GM18505 (cell line): ENCODE measurements around the gene ATF5.
A peak's percentile ranks its signal among the peaks of the same experiment; 100 is the strongest.

ENCODE experiments used
- ATAC-seq: cut with Tn5 transposase; IDR thresholded peaks from one replicate; pipeline ENCODE4 v1.9.1; 2021; ENCODE audit not compliant: unreplicated experiment
- POLR2A ChIP-seq: IDR thresholded peaks from 4 replicates; pipeline ENCODE4 v1.6.1; 2011; ENCODE audit warnings: borderline replicate concordance; ENCODE audit not compliant: insufficient read depth, insufficient read length; ENCODE audit errors: extremely low read depth

The ATF5 gene

GRCh38 chr19:49889038-49889686, 39.8 kb upstream of the ATF5 start:
- TF ChIP-seq POLR2A = peak; percentile 21
- no peak for ATAC-seq

- ATAC-seq = peak; percentile 33
- TF ChIP-seq POLR2A = no peak
Observed at GRCh38 chr19:49889687-49890348, 39.2 kb upstream of the ATF5 start.

GRCh38 chr19:49890349-49891311, 38.4 kb upstream of the ATF5 start:
- peak; percentile 12 for TF ChIP-seq POLR2A
- ATAC-seq = peak; percentile 42

GRCh38 chr19:49891393-49891792, 37.6 kb upstream of the ATF5 start:
- TF ChIP-seq POLR2A = no peak
- no peak for ATAC-seq

- ATAC-seq = no peak
- no peak for TF ChIP-seq POLR2A
Observed at GRCh38 chr19:49892716-49893115, 36.3 kb upstream of the ATF5 start.

GRCh38 chr19:49894011-49894664, 34.9 kb upstream of the ATF5 start:
- TF ChIP-seq POLR2A = peak; percentile 35
- ATAC-seq = no peak

GRCh38 chr19:49894879-49895565, 34.0 kb upstream of the ATF5 start:
- ATAC-seq = no peak
- peak; percentile 36 for TF ChIP-seq POLR2A

- peak; percentile 21 for TF ChIP-seq POLR2A
- ATAC-seq = no peak
Observed at GRCh38 chr19:49895566-49896297, 33.3 kb upstream of the ATF5 start.

GRCh38 chr19:49896863-49897621, 32.0 kb upstream of the ATF5 start, which contains the start of gene IL4I1:
Gene IL4I1, minus strand, starts transcription at chr19:49896887. Its CDS starts 727 bp downstream, at chr19:49896160.
- ATAC-seq = peak; percentile 48
- peak; percentile 65 for TF ChIP-seq POLR2A

- no peak for ATAC-seq
- TF ChIP-seq POLR2A = no peak
Observed at GRCh38 chr19:49904136-49904535, 24.9 kb upstream of the ATF5 start.

GRCh38 chr19:49906879-49907564, 22.0 kb upstream of the ATF5 start:
- TF ChIP-seq POLR2A = no peak
- ATAC-seq = no peak

GRCh38 chr19:49907745-49908446, 21.1 kb upstream of the ATF5 start:
- no peak for ATAC-seq
- TF ChIP-seq POLR2A = no peak
